Nephron (organoid): ENCODE data around the gene KATNAL2.
A peak's percentile ranks its signal among the peaks of the same experiment; 100 is the strongest.

Source experiments
- H3K27ac Mint-ChIP-seq, 3 experiments: 2 replicates each; pipeline ENCODE4 v1.8.0; 2020; ENCODE audit warnings: mixed read lengths in 3 of 3, mild to moderate bottlenecking in 2 of 3, moderate library complexity in 1 of 3
- H3K27me3 Mint-ChIP-seq: 2 replicates; pipeline ENCODE4 v1.8.0; 2021; ENCODE audit warnings: low read depth, mild to moderate bottlenecking, moderate library complexity, mixed read lengths
- H3K36me3 Mint-ChIP-seq: 2 replicates; pipeline ENCODE4 v1.8.0; 2020; ENCODE audit warnings: low read depth, mixed read lengths
- H3K4me1 Mint-ChIP-seq: 2 replicates; pipeline ENCODE4 v1.8.0; 2020; ENCODE audit warnings: mixed read lengths
- H3K4me3 Mint-ChIP-seq, 3 experiments: 2 replicates each; pipeline ENCODE4 v1.8.0; 2020; ENCODE audit warnings: mild to moderate bottlenecking in 3 of 3, mixed read lengths in 3 of 3, moderate library complexity in 2 of 3
- H3K9me3 Mint-ChIP-seq: 2 replicates; pipeline ENCODE4 v1.8.0; 2020; ENCODE audit warnings: mixed read lengths
- CTCF ChIP-seq, 3 experiments: fragments of 200-600 bp; sonication (generic); IDR thresholded peaks; one replicate each; pipeline ENCODE4 v1.5.0; 2021; ENCODE audit warnings: antibody characterized with exemption in 3 of 3; ENCODE audit not compliant: unreplicated experiment in 3 of 3

KATNAL2 gene

GRCh38 chr18:46903406-46903805 is 14.0 kb upstream of the KATNAL2 start:
- H3K4me3 Mint-ChIP-seq: no peak overlapping the region
- H3K27ac Mint-ChIP-seq: no peak overlapping the region
- H3K27me3 Mint-ChIP-seq: no peaks in the 10 kb centered on the region
- TF ChIP-seq CTCF (IDR thresholded peaks at IDR 0.05; ENCODE audit: unreplicated experiment in 3 of 3): no peak
- peaks cover 68% of the 10 kb centered on the region for H3K36me3 Mint-ChIP-seq
- H3K4me1 Mint-ChIP-seq: no peaks in the 10 kb centered on the region
- H3K9me3 Mint-ChIP-seq: peaks cover 27% of the 10 kb centered on the region

- H3K27ac Mint-ChIP-seq: no peak overlapping the region
Measured at GRCh38 chr18:46909497-46909896, 7.9 kb upstream of the KATNAL2 start.

GRCh38 chr18:46910856-46911255 is 6.5 kb upstream of the KATNAL2 start:
- Mint-ChIP-seq H3K9me3 (peaks cover 15% of the 10 kb centered on the region), H3K36me3 (peaks cover 30% of the 10 kb centered on the region), H3K27me3 (no peaks in the 10 kb centered on the region), H3K4me1 (peaks cover 30% of the 10 kb centered on the region), H3K27ac (no peak overlapping the region), H3K4me3 (no peak overlapping the region)
- TF ChIP-seq CTCF (IDR thresholded peaks at IDR 0.05; ENCODE audit: unreplicated experiment in 3 of 3): no peak

More at GRCh38 chr18:46909497-46909896, 7.9 kb upstream of the KATNAL2 start:
- peaks cover 19% of the 10 kb centered on the region for H3K9me3 Mint-ChIP-seq
- H3K27me3 Mint-ChIP-seq: no peaks in the 10 kb centered on the region
- no peak overlapping the region for H3K4me3 Mint-ChIP-seq
- peaks cover 39% of the 10 kb centered on the region for H3K36me3 Mint-ChIP-seq
- H3K4me1 Mint-ChIP-seq: peaks cover 17% of the 10 kb centered on the region
- no peak for TF ChIP-seq CTCF (IDR thresholded peaks at IDR 0.05; ENCODE audit: unreplicated experiment in 3 of 3)

GRCh38 chr18:46915800-46916550 is 1.4 kb upstream of the KATNAL2 start:
- TF ChIP-seq CTCF (IDR thresholded peaks at IDR 0.05; ENCODE audit: unreplicated experiment in 3 of 3): no peak
- Mint-ChIP-seq H3K9me3 (no peaks in the 10 kb centered on the region), H3K4me1 (peaks cover 46% of the 10 kb centered on the region), H3K27ac (peak overlapping the region; percentile 87 to 97 (median 95)), H3K36me3 (no peaks in the 10 kb centered on the region), H3K27me3 (no peaks in the 10 kb centered on the region), H3K4me3 (peak overlapping the region; percentile 86 to 95 (median 94))

- Mint-ChIP-seq H3K27me3 (no peaks in the 10 kb centered on the region), H3K27ac (peak overlapping the region; percentile 87 to 97 (median 95)), H3K36me3 (no peaks in the 10 kb centered on the region), H3K4me1 (peaks cover 47% of the 10 kb centered on the region), H3K9me3 (no peaks in the 10 kb centered on the region), H3K4me3 (peak overlapping the region; percentile 86 to 95 (median 94))
- TF ChIP-seq CTCF (IDR thresholded peaks at IDR 0.05; ENCODE audit: unreplicated experiment in 3 of 3): no peak
Measured at GRCh38 chr18:46916551-46917107, 773 bp upstream of the KATNAL2 start.
